GM23338 (cell line): ENCODE results near the gene NEO1. TPM values are rescaled to one million over a fixed set of nuclear protein-coding genes. Genes with fewer than 3 reads are reported as not detected.

Experiments
- ATAC-seq: fragments of 200-7000 bp; cut with Tn5 transposase; 3 replicates; pipeline ENCODE4 v1.9.1; 2020
- DNase-seq: peaks from one replicate; pipeline ENCODE4 v3.0.0-alpha.2; 2015; ENCODE audit warnings: low spot score
- H2AFZ ChIP-seq: fragments of 200-600 bp; sonication (generic); 2 replicates; pipeline ENCODE4 v1.8.0; 2016; ENCODE audit warnings: antibody characterized with exemption, mild to moderate bottlenecking, moderate library complexity
- H3F3A ChIP-seq: fragments of 200-600 bp; sonication (generic); replicated peaks from 2 replicates; pipeline ENCODE4 v1.8.0; 2017; ENCODE audit warnings: antibody characterized with exemption, mixed run types, low read depth
- H3K27ac ChIP-seq: fragments of 200-600 bp; sonication (generic); 2 replicates; pipeline ENCODE4 v1.6.1; 2016; ENCODE audit warnings: low read depth
- H3K27me3 ChIP-seq: fragments of 200-600 bp; sonication (generic); 2 replicates; pipeline ENCODE4 v1.8.0; 2016; ENCODE audit warnings: mild to moderate bottlenecking, mixed run types, moderate library complexity; ENCODE audit not compliant: insufficient read depth
- H3K36me3 ChIP-seq: fragments of 200-600 bp; sonication (generic); 2 replicates; pipeline ENCODE4 v1.8.0; 2016; ENCODE audit warnings: mild to moderate bottlenecking; ENCODE audit not compliant: insufficient read depth
- H3K4me1 ChIP-seq: fragments of 200-600 bp; sonication (generic); 2 replicates; pipeline ENCODE4 v1.8.0; 2016; ENCODE audit warnings: mild to moderate bottlenecking, moderate library complexity; ENCODE audit not compliant: insufficient read depth
- H3K4me2 ChIP-seq: fragments of 200-600 bp; sonication (generic); 2 replicates; pipeline ENCODE4 v1.7.1; 2017; ENCODE audit warnings: mixed run types
- H3K4me3 ChIP-seq: fragments of 200-600 bp; sonication (generic); 2 replicates; pipeline ENCODE4 v1.6.1; 2016; ENCODE audit warnings: mixed run types
- H3K79me2 ChIP-seq: fragments of 200-600 bp; sonication (generic); replicated peaks from 2 replicates; pipeline ENCODE4 v1.8.0; 2017; ENCODE audit warnings: mild to moderate bottlenecking; ENCODE audit not compliant: insufficient read depth
- H3K9me2 ChIP-seq: fragments of 200-600 bp; sonication (generic); 2 replicates; pipeline ENCODE4 v1.8.0; 2017; ENCODE audit not compliant: insufficient read depth
- H4K20me1 ChIP-seq: fragments of 200-600 bp; sonication (generic); replicated peaks from 2 replicates; pipeline ENCODE4 v1.8.0; 2017; ENCODE audit warnings: mild to moderate bottlenecking; ENCODE audit not compliant: insufficient read depth
- H3K27ac Mint-ChIP-seq: 2 replicates; pipeline ENCODE4 v1.8.0; 2020; ENCODE audit warnings: inconsistent platforms, mild to moderate bottlenecking, moderate library complexity, mixed read lengths
- H3K27me3 Mint-ChIP-seq: 3 replicates; pipeline ENCODE4 v1.8.0; 2022; ENCODE audit warnings: low read depth, mild to moderate bottlenecking, moderate library complexity, mixed read lengths, inconsistent platforms; ENCODE audit not compliant: insufficient read depth, poor library complexity
- H3K36me3 Mint-ChIP-seq: 3 replicates; pipeline ENCODE4 v1.8.0; 2021; ENCODE audit warnings: low read depth, mild to moderate bottlenecking, inconsistent platforms, moderate library complexity, mixed read lengths
- H3K4me1 Mint-ChIP-seq: 3 replicates; pipeline ENCODE4 v1.8.0; 2020; ENCODE audit warnings: mild to moderate bottlenecking, inconsistent platforms, mixed read lengths
- H3K4me3 Mint-ChIP-seq: 3 replicates; pipeline ENCODE4 v1.8.0; 2021; ENCODE audit warnings: moderate library complexity, mild to moderate bottlenecking, inconsistent platforms, mixed read lengths
- H3K9me3 Mint-ChIP-seq: 3 replicates; pipeline ENCODE4 v1.8.0; 2020; ENCODE audit warnings: moderate library complexity, mild to moderate bottlenecking, inconsistent platforms, mixed read lengths
- CREB1 ChIP-seq: fragments of 250-450 bp; sonication (Bioruptor Pico); IDR thresholded peaks from 2 replicates; pipeline ENCODE4 v1.5.0; 2020; ENCODE audit warnings: low read depth, mild to moderate bottlenecking, moderate library complexity
- CTCF ChIP-seq, 2 experiments: fragments of 200-600 bp in 1 of 2; sonication (generic) in 1 of 2; conservative IDR thresholded peaks; 2 replicates each; pipeline versions ENCODE4 v1.5.1 to v1.6.1; 2016 to 2017; ENCODE audit warnings: antibody characterized with exemption in 2 of 2, low read depth in 2 of 2, mild to moderate bottlenecking in 2 of 2, moderate library complexity in 1 of 2
- ETS1 ChIP-seq: IDR thresholded peaks from 2 replicates; pipeline ENCODE4 v1.6.1; 2016; ENCODE audit warnings: antibody characterized with exemption
- EZH2 ChIP-seq: fragments of 200-600 bp; sonication (generic); IDR thresholded peaks from one replicate; pipeline ENCODE4 v1.8.0; 2017; ENCODE audit warnings: antibody characterized with exemption, mild to moderate bottlenecking, low read depth; ENCODE audit not compliant: unreplicated experiment
- EZH2phosphoT487 ChIP-seq: fragments of 200-600 bp; sonication (generic); IDR thresholded peaks from one replicate; pipeline ENCODE4 v1.8.1; 2018; ENCODE audit warnings: antibody characterized with exemption; ENCODE audit not compliant: unreplicated experiment
- JUNB ChIP-seq: IDR thresholded peaks from one replicate; pipeline ENCODE4 v1.6.1; 2016; ENCODE audit warnings: antibody characterized with exemption; ENCODE audit not compliant: unreplicated experiment
- NANOG ChIP-seq: IDR thresholded peaks from 2 replicates; pipeline ENCODE4 v1.6.1; 2016; ENCODE audit warnings: antibody characterized with exemption, borderline replicate concordance
- POLR2AphosphoS5 ChIP-seq: IDR thresholded peaks from 2 replicates; pipeline ENCODE4 v1.6.1; 2016; ENCODE audit warnings: antibody characterized with exemption, low read depth
- REST ChIP-seq: IDR thresholded peaks from one replicate; pipeline ENCODE4 v1.6.1; 2018; ENCODE audit warnings: antibody characterized with exemption; ENCODE audit not compliant: unreplicated experiment
- STAT1 ChIP-seq: IDR thresholded peaks from one replicate; pipeline ENCODE4 v1.6.1; 2016; ENCODE audit warnings: antibody characterized with exemption; ENCODE audit not compliant: unreplicated experiment
- ZNF114 ChIP-seq: fragments of 250-450 bp; sonication (Bioruptor Pico); IDR thresholded peaks from 2 replicates; pipeline ENCODE4 v1.5.0; 2020; ENCODE audit warnings: mild to moderate bottlenecking, moderate library complexity
- ZNF331 ChIP-seq: fragments of 250-450 bp; sonication (Bioruptor Pico); IDR thresholded peaks from 2 replicates; pipeline ENCODE4 v1.5.0; 2020; ENCODE audit warnings: low read depth, mild to moderate bottlenecking, moderate library complexity
- ZNF462 ChIP-seq: fragments of 250-450 bp; sonication (Bioruptor Pico); IDR thresholded peaks from 2 replicates; pipeline ENCODE4 v1.5.0; 2020; ENCODE audit warnings: mild to moderate bottlenecking, moderate library complexity
- polyA plus RNA-seq: library from polyadenylated mRNA; unstranded; fragments of >200 nt; fragmentation: Nextera tagmentation; extraction: Ambion mirVana; gene quantifications from 2 replicates; pipeline ENCODE4 v1.2.1, GENCODE V29; 2016
- total RNA-seq: library from RNA; depleted of rRNA; stranded (reverse); fragments of >200 nt; shearing (Covaris generic); gene quantifications from 2 replicates; pipeline ENCODE4 v1.2.3, GENCODE V29; 2014

NEO1 gene
- total and polyA plus RNA-seq, 2 experiments from 2014 or later: 8.4 to 45.8 TPM

GRCh38 chr15:73006523-73006922 is 45.7 kb upstream of the NEO1 start:
- peaks cover 7% of the 10 kb centered on the region; the same call in 2 of the 3 replicates for H3K4me1 Mint-ChIP-seq
- Histone ChIP-seq H3K9me2 (0 out of 2 replicates have a peak, but pooled peaks cover 11% of the 10 kb centered on the region), H3K36me3 (no peaks in the 10 kb centered on the region), H2AFZ (no peak overlapping the region), H3K79me2 (no peaks in the 10 kb centered on the region), H4K20me1 (no peaks in the 10 kb centered on the region), H3K4me1 (0 out of 2 replicates have a peak, but pooled peaks cover 5% of the 10 kb centered on the region), H3K4me2 (no peak overlapping the region), H3K27me3 (no peaks in the 10 kb centered on the region), H3K27ac (no peak overlapping the region), H3F3A (no peaks in the 10 kb centered on the region), H3K4me3 (no peak overlapping the region)
- no peak overlapping the region for H3K4me3 Mint-ChIP-seq
- DNase-seq: no peak
- no peak for ATAC-seq
- TF ChIP-seq ZNF114 (no peak), EZH2phosphoT487 (no peak), CREB1 (CRISPR knock-in tag) (no peak), ZNF462 (CRISPR knock-in tag) (no peak), ETS1 (no peak), JUNB (no peak), NANOG (no peak), STAT1 (no peak), ZNF331 (no peak), REST (no peak), CTCF (conservative IDR thresholded peaks at IDR 0.05; ENCODE audit: low read depth in 2 of 2) (no peak), EZH2 (no peak), POLR2AphosphoS5 (no peak)
- peaks cover 6% of the 10 kb centered on the region for H3K27me3 Mint-ChIP-seq
- H3K36me3 Mint-ChIP-seq: no peaks in the 10 kb centered on the region
- no peak overlapping the region for H3K27ac Mint-ChIP-seq
- H3K9me3 Mint-ChIP-seq: no peaks in the 10 kb centered on the region; the same call in 2 of the 3 replicates
